GM12874 (cell line): ENCODE results near the gene SDF2L1.

Experiments used
- TF ChIP-seq, protein P1 (sequence below): IDR thresholded peaks from 2 replicates; pipeline ENCODE4 v1.5.1; 2011; ENCODE audit warnings: low read depth, mild to moderate bottlenecking, control low read depth, low read length, moderate library complexity; ENCODE audit not compliant: insufficient read depth

SDF2L1 gene

DNA sequence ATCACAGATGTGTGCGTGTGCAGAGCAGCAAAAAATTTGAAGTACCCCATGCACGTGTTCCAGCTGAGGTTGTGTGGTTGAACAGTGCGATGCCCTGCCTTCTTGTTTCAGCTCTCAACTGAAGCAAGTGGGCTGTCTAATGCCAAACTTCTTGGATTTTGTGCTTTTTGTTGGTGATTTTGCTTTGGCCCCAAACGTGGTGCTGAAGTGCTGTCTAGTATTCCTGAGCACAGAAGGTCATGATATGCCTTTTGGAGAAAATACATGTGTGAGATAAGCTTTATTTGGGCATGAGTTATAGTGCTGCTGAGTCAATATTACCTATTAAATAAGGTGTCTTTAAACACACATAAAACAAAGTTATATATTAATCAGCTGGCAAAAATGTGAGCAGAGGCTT is 26.4 kb upstream of the SDF2L1 start:
- TF ChIP-seq, protein P1, sequence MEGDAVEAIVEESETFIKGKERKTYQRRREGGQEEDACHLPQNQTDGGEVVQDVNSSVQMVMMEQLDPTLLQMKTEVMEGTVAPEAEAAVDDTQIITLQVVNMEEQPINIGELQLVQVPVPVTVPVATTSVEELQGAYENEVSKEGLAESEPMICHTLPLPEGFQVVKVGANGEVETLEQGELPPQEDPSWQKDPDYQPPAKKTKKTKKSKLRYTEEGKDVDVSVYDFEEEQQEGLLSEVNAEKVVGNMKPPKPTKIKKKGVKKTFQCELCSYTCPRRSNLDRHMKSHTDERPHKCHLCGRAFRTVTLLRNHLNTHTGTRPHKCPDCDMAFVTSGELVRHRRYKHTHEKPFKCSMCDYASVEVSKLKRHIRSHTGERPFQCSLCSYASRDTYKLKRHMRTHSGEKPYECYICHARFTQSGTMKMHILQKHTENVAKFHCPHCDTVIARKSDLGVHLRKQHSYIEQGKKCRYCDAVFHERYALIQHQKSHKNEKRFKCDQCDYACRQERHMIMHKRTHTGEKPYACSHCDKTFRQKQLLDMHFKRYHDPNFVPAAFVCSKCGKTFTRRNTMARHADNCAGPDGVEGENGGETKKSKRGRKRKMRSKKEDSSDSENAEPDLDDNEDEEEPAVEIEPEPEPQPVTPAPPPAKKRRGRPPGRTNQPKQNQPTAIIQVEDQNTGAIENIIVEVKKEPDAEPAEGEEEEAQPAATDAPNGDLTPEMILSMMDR = no peak

DNA sequence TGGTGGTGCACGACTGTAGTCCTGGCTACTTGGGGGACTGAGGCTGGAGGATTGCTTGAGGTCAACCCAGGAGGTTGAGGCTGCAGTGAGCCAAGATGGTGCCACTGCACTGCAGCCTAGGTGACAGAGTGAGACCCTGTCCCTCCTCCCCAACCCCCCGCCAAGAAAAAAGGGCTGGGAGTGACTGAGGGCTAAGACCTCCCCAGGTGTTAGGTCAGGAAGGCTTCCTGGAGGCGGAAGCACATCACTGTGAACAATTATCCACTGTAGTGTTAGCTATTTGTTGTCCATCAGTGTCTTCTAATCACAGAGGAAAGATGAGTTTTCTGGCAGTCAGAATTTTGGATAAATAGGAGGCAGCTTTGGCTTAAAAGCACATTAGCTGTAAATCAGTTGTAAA is 21.1 kb upstream of the SDF2L1 start:
- TF ChIP-seq, protein P1 = no peak

DNA sequence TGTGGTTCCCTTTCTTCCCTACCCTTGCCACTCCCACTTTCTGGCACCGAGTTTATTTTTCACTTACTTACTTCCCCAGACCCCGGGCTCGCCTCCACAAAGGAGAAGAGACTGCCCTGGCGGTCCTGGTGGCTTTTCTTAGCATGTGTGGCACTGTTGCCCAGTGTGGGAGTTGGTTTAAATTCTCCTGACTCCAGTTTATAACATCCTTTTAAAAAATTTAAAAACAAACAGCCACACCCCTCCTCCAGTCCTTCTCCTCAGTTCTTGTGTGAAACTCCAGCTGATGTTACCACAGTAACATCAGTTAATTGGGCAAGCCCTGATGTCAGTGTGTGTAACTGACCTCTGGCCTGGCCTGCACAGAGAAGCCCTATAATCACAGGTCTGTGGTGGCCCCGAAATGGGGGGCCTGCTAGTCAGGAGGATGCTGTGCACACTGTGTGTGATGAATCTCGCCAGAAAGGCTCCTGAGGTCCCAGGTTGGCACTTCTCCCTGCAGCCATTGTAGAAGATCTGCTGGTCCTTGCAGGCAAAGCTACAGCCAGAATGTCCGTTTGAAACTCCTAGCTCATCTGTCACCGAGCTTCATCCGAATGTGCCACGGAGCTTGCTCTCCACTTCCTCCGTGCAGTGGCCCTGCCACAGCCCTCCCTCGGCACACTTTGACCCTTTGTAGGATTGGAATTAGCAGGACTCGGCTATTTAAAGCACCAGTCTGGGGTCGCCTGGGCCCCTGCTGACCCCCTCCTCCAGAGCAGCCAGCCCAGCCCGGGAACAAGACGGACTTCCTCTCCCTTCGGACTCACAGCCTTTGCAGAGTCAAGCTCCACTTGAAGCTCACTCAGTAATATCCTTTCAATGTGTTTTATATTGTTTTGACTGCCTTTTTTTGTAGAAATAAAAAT is 19.8 kb upstream of the SDF2L1 start:
- TF ChIP-seq, protein P1 = no peak

DNA sequence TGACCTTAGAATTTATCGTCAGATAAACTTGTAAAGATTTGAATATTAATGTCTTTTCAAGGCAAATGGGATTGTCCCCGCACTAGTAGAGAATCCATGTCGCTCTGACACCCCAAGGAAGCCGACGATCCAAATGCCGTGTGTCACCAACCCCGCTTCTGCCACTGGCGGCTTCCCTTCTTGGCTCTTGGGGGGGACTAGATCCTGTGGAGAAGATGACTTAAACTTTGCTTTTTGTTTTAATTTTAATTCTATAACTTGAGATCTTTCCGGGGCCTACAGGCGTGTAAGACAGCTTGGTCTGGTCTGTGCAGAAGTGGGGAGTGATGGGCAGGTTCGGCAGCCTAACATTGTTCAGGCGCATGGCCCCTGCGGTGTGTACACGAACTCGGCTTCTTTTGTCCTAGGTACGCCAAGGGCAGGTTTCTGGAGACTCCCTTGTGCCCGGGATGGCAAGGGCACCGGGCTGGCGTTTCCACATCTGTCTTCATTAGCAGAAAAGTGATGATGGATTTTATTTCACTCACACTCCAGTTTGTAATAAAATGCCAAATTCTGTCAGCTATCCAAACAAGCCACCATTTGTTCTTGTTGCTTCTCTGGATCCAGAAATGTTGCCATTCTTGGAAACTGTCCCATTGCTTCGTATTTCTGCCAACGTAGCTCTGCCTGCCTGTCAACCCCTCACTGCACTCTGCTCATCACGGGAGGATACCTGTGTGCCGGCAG is 19.0 kb upstream of the SDF2L1 start:
- TF ChIP-seq, protein P1 = no peak

DNA sequence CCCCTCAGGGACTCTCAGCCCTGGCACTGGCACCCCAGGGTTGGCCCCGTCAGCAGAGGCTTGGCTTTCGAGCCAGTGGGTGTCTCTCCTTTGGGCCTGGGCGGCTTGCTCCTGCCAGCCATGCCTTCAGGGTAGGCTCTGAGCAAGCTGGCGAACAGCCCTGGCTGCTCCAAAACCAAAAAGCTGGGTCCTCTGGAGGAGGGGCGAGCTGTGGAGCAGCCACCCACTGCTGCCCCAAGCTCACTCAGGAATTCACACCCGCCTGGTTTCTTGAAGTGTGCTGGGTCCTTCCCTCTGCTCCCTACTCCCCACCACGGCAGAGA is 18.5 kb upstream of the SDF2L1 start:
- TF ChIP-seq, protein P1 = no peak

DNA sequence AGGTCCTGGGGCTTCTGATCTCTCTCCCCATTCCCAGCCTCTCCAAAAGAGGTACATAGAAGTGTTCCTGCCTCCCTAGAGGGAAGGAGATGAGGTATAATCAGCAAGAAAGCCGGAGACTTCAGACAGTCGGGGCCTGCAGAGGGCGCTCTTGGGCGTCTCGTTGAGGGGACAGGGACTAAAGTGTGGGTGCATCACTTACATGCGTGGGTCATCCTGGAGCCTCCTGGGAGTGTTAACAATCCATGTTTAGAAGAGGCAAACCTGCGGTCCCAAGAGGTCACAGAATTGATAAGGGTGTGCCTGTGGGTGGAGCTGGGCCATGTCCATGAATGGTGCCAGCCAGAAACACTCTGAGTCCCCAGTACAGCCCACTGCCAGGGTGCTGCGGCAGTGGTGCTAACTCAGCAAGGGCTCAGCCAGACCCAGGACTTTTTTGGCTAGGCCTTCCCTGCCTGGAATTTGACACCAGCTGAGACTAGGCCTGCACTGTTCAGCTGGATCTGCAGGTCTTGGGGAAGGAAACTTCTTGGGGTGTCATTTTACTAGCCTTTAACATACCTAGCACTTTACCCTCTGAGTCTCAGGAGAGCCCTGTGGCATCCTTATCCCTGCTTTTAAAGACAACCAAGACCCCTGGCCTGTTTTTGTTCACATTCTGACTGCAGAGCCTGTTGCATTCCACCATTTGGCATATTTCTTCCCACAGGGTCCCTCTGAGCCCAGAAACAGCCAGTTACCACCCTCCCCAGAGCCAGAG is 17.8 kb upstream of the SDF2L1 start:
- TF ChIP-seq, protein P1 = peak; percentile 65
